Measurements from ENCODE around the gene AZU1.

Gene AZU1

GRCh38 chr19:796692-797527, 30.7 kb upstream of the AZU1 start, which contains the start of gene PTBP1:
Gene PTBP1, plus strand, starts transcription at chr19:797452. Its CDS starts 46 bp downstream, at chr19:797498.
- Histone ChIP-seq H3K27ac (ENCODE audit: low read depth, low read length) (peak within 1 kb of the TSS; percentile 69), H3K27me3 (ENCODE audit: control insufficient read depth in 5 of 5, insufficient read depth in 4 of 5, low read length in 5 of 5) (no peaks in the 10 kb centered on the region), H3K4me3 (ENCODE audit: low read depth in 1 of 5, low read length in 5 of 5) (peak within 1 kb of the TSS; percentile 75 to 90 (median 88)), H3K4me1 (ENCODE audit: control insufficient read depth in 5 of 5, insufficient read depth in 5 of 5, low read length in 5 of 5) (peaks cover 20 to 63% (median 57%) of the 10 kb centered on the region in 5 donors), H3K9ac (ENCODE audit: low read length in 5 of 5) (peak within 1 kb of the TSS in 4 of 5 donors; percentile 85 to 89 (median 88)), H3K9me3 (ENCODE audit: control insufficient read depth in 5 of 5, low read length in 5 of 5) (no peaks in the 10 kb centered on the region), H3K36me3 (ENCODE audit: control insufficient read depth in 5 of 5, insufficient read depth in 5 of 5, low read length in 5 of 5) (peaks cover 0 to 17% (median 8%) of the 10 kb centered on the region in 5 donors)

GRCh38 chr19:797528-798414, 29.9 kb upstream of the AZU1 start:
- H3K9me3 ChIP-seq (ENCODE audit: control insufficient read depth in 5 of 5, low read length in 5 of 5) = no peaks in the 10 kb centered on the region
- H3K27me3 ChIP-seq (ENCODE audit: control insufficient read depth in 5 of 5, insufficient read depth in 4 of 5, low read length in 5 of 5) = no peaks in the 10 kb centered on the region
- H3K4me3 ChIP-seq (ENCODE audit: low read depth in 1 of 5, low read length in 5 of 5) = peak overlapping the region; percentile 75 to 90 (median 88)
- peak overlapping the region in 4 of 5 donors; percentile 85 to 89 (median 88) for H3K9ac ChIP-seq (ENCODE audit: low read length in 5 of 5)
- H3K36me3 ChIP-seq (ENCODE audit: control insufficient read depth in 5 of 5, insufficient read depth in 5 of 5, low read length in 5 of 5) = peaks cover 0 to 19% (median 8%) of the 10 kb centered on the region in 5 donors
- peaks cover 20 to 65% (median 64%) of the 10 kb centered on the region in 5 donors for H3K4me1 ChIP-seq (ENCODE audit: control insufficient read depth in 5 of 5, insufficient read depth in 5 of 5, low read length in 5 of 5)
- peak overlapping the region; percentile 69 for H3K27ac ChIP-seq (ENCODE audit: low read depth, low read length)

GRCh38 chr19:798415-799075, 29.1 kb upstream of the AZU1 start:
- Histone ChIP-seq H3K36me3 (ENCODE audit: control insufficient read depth in 5 of 5, insufficient read depth in 5 of 5, low read length in 5 of 5) (peaks cover 0 to 27% (median 12%) of the 10 kb centered on the region in 5 donors), H3K9me3 (ENCODE audit: control insufficient read depth in 5 of 5, low read length in 5 of 5) (no peaks in the 10 kb centered on the region), H3K4me1 (ENCODE audit: control insufficient read depth in 5 of 5, insufficient read depth in 5 of 5, low read length in 5 of 5) (peaks cover 20 to 72% (median 69%) of the 10 kb centered on the region in 5 donors), H3K9ac (ENCODE audit: low read length in 5 of 5) (peak overlapping the region in 4 of 5 donors; percentile 85 to 89 (median 88)), H3K27ac (ENCODE audit: low read depth, low read length) (peak overlapping the region; percentile 69), H3K4me3 (ENCODE audit: low read depth in 1 of 5, low read length in 5 of 5) (peak overlapping the region; percentile 75 to 90 (median 88)), H3K27me3 (ENCODE audit: control insufficient read depth in 5 of 5, insufficient read depth in 4 of 5, low read length in 5 of 5) (no peaks in the 10 kb centered on the region)

- Histone ChIP-seq H3K27me3 (ENCODE audit: control insufficient read depth in 5 of 5, insufficient read depth in 4 of 5, low read length in 5 of 5) (no peaks in the 10 kb centered on the region), H3K27ac (ENCODE audit: low read depth, low read length) (peak overlapping the region; percentile 69), H3K9ac (ENCODE audit: low read length in 5 of 5) (peak overlapping the region in 4 of 5 donors; percentile 85 to 89 (median 88)), H3K9me3 (ENCODE audit: control insufficient read depth in 5 of 5, low read length in 5 of 5) (no peaks in the 10 kb centered on the region), H3K4me3 (ENCODE audit: low read depth in 1 of 5, low read length in 5 of 5) (peak overlapping the region; percentile 42 to 90 (median 88)), H3K36me3 (ENCODE audit: control insufficient read depth in 5 of 5, insufficient read depth in 5 of 5, low read length in 5 of 5) (peaks cover 0 to 35% (median 20%) of the 10 kb centered on the region in 5 donors), H3K4me1 (ENCODE audit: control insufficient read depth in 5 of 5, insufficient read depth in 5 of 5, low read length in 5 of 5) (peaks cover 20 to 79% (median 74%) of the 10 kb centered on the region in 5 donors)
These were observed 28.4 kb upstream of the AZU1 start for GRCh38 chr19:799076-799881.

- H3K4me1 ChIP-seq (ENCODE audit: control insufficient read depth in 5 of 5, insufficient read depth in 5 of 5, low read length in 5 of 5) = peaks cover 20 to 77% (median 68%) of the 10 kb centered on the region in 5 donors
These were observed 27.1 kb upstream of the AZU1 start for GRCh38 chr19:800360-801029.

GRCh38 chr19:801030-801860, 26.4 kb upstream of the AZU1 start:
- H3K36me3 ChIP-seq (ENCODE audit: control insufficient read depth in 5 of 5, insufficient read depth in 5 of 5, low read length in 5 of 5) = peaks cover 0 to 54% (median 39%) of the 10 kb centered on the region in 5 donors

More at GRCh38 chr19:800360-801029, 27.1 kb upstream of the AZU1 start:
- no peak overlapping the region for H3K27ac ChIP-seq (ENCODE audit: low read depth, low read length)
- H3K4me3 ChIP-seq (ENCODE audit: low read depth in 1 of 5, low read length in 5 of 5) = peak overlapping the region in 4 of 5 donors; percentile 13 to 57 (median 38)
- H3K9me3 ChIP-seq (ENCODE audit: control insufficient read depth in 5 of 5, low read length in 5 of 5) = no peaks in the 10 kb centered on the region
- peak overlapping the region in 2 of 5 donors; percentile 43 to 44 for H3K9ac ChIP-seq (ENCODE audit: low read length in 5 of 5)
- H3K36me3 ChIP-seq (ENCODE audit: control insufficient read depth in 5 of 5, insufficient read depth in 5 of 5, low read length in 5 of 5) = peaks cover 0 to 47% (median 32%) of the 10 kb centered on the region in 5 donors
- no peaks in the 10 kb centered on the region for H3K27me3 ChIP-seq (ENCODE audit: control insufficient read depth in 5 of 5, insufficient read depth in 4 of 5, low read length in 5 of 5)

GRCh38 chr19:801861-802497, 25.7 kb upstream of the AZU1 start:
- H3K9me3 ChIP-seq (ENCODE audit: control insufficient read depth in 5 of 5, low read length in 5 of 5) = no peaks in the 10 kb centered on the region
- no peak overlapping the region for H3K9ac ChIP-seq (ENCODE audit: low read length in 5 of 5)
- peaks cover 0 to 62% (median 47%) of the 10 kb centered on the region in 5 donors for H3K36me3 ChIP-seq (ENCODE audit: control insufficient read depth in 5 of 5, insufficient read depth in 5 of 5, low read length in 5 of 5)
- peak overlapping the region; percentile 54 for H3K27ac ChIP-seq (ENCODE audit: low read depth, low read length)
- peak overlapping the region; percentile 27 to 57 (median 32) for H3K4me3 ChIP-seq (ENCODE audit: low read depth in 1 of 5, low read length in 5 of 5)
- H3K27me3 ChIP-seq (ENCODE audit: control insufficient read depth in 5 of 5, insufficient read depth in 4 of 5, low read length in 5 of 5) = no peaks in the 10 kb centered on the region
- peaks cover 18 to 64% (median 56%) of the 10 kb centered on the region in 5 donors for H3K4me1 ChIP-seq (ENCODE audit: control insufficient read depth in 5 of 5, insufficient read depth in 5 of 5, low read length in 5 of 5)

More at GRCh38 chr19:801030-801860, 26.4 kb upstream of the AZU1 start:
- no peaks in the 10 kb centered on the region for H3K27me3 ChIP-seq (ENCODE audit: control insufficient read depth in 5 of 5, insufficient read depth in 4 of 5, low read length in 5 of 5)
- H3K9ac ChIP-seq (ENCODE audit: low read length in 5 of 5) = peak overlapping the region in 1 of 5 donors; percentile 45
- H3K27ac ChIP-seq (ENCODE audit: low read depth, low read length) = peak overlapping the region; percentile 54
- H3K9me3 ChIP-seq (ENCODE audit: control insufficient read depth in 5 of 5, low read length in 5 of 5) = no peaks in the 10 kb centered on the region
- H3K4me3 ChIP-seq (ENCODE audit: low read depth in 1 of 5, low read length in 5 of 5) = peak overlapping the region; percentile 29 to 57 (median 32)
- H3K4me1 ChIP-seq (ENCODE audit: control insufficient read depth in 5 of 5, insufficient read depth in 5 of 5, low read length in 5 of 5) = peaks cover 18 to 69% (median 61%) of the 10 kb centered on the region in 5 donors
